ENCODE data around the gene GALNT17.
"Not testable (repeated sequence)": the region's sequence is repeated elsewhere in the genome, so short reads cannot be mapped to it uniquely, and the experiment has no call there.

The GALNT17 gene

GRCh38 chr7:71563276-71563675 lies 431.3 kb downstream of the GALNT17 start:
- DNase-seq (ENCODE audit: low spot score): peak; percentile 58

- DNase-seq (ENCODE audit: low spot score): peak; percentile 54
These were observed 434.4 kb downstream of the GALNT17 start for GRCh38 chr7:71566376-71566775.

- peak; percentile 61 for DNase-seq (ENCODE audit: low spot score)
These were observed 435.0 kb downstream of the GALNT17 start for GRCh38 chr7:71566991-71567390.

- no peak for DNase-seq (ENCODE audit: low spot score)
These were observed 442.4 kb downstream of the GALNT17 start for GRCh38 chr7:71574153-71574860.

GRCh38 chr7:71580027-71580426 lies 448.1 kb downstream of the GALNT17 start:
- DNase-seq (ENCODE audit: low spot score): no peak

- DNase-seq (ENCODE audit: low spot score): no peak
These were observed 452.3 kb downstream of the GALNT17 start for GRCh38 chr7:71584256-71584655.

- peak; percentile 95 for DNase-seq (ENCODE audit: low spot score)
These were observed 459.9 kb downstream of the GALNT17 start for GRCh38 chr7:71591876-71592275.

- DNase-seq (ENCODE audit: low spot score): not testable (repeated sequence)
These were observed 460.4 kb downstream of the GALNT17 start for GRCh38 chr7:71592388-71592787.

- DNase-seq (ENCODE audit: low spot score): no peak
These were observed 462.8 kb downstream of the GALNT17 start for GRCh38 chr7:71594736-71595135.

GRCh38 chr7:71595176-71595575 lies 463.2 kb downstream of the GALNT17 start:
- DNase-seq (ENCODE audit: low spot score): no peak

GRCh38 chr7:71598553-71598952 lies 466.6 kb downstream of the GALNT17 start:
- DNase-seq (ENCODE audit: low spot score): no peak

GRCh38 chr7:71601851-71602250 lies 469.9 kb downstream of the GALNT17 start:
- DNase-seq (ENCODE audit: low spot score): no peak

GRCh38 chr7:71604818-71605414 lies 473.0 kb downstream of the GALNT17 start:
- no peak for DNase-seq (ENCODE audit: low spot score)

GRCh38 chr7:71611986-71612385 lies 480.0 kb downstream of the GALNT17 start:
- no peak for DNase-seq (ENCODE audit: low spot score)

GRCh38 chr7:71612911-71613310 lies 481.0 kb downstream of the GALNT17 start:
- peak; percentile 84 for DNase-seq (ENCODE audit: low spot score)

GRCh38 chr7:71613313-71613712 lies 481.4 kb downstream of the GALNT17 start:
- DNase-seq (ENCODE audit: low spot score): peak; percentile 83

GRCh38 chr7:71615017-71615416 lies 483.1 kb downstream of the GALNT17 start:
- DNase-seq (ENCODE audit: low spot score): peak; percentile 97

GRCh38 chr7:71616217-71616616 lies 484.3 kb downstream of the GALNT17 start:
- no peak for DNase-seq (ENCODE audit: low spot score)

- no peak for DNase-seq (ENCODE audit: low spot score)
These were observed 486.3 kb downstream of the GALNT17 start for GRCh38 chr7:71618278-71618677.

GRCh38 chr7:71625545-71625944 lies 493.6 kb downstream of the GALNT17 start:
- DNase-seq (ENCODE audit: low spot score): peak; percentile 65

- no peak for DNase-seq (ENCODE audit: low spot score)
These were observed 494.3 kb downstream of the GALNT17 start for GRCh38 chr7:71626206-71626605.

GRCh38 chr7:71627651-71628050 lies 495.7 kb downstream of the GALNT17 start:
- no peak for DNase-seq (ENCODE audit: low spot score)

GRCh38 chr7:71630516-71630915 lies 498.6 kb downstream of the GALNT17 start:
- peak; percentile 73 for DNase-seq (ENCODE audit: low spot score)

- DNase-seq (ENCODE audit: low spot score): no peak
These were observed 501.6 kb downstream of the GALNT17 start for GRCh38 chr7:71633551-71634008.

All from cerebellar cortex (tissue), 1 donor.